MCF 10A (cell line): ENCODE results near the gene OR4F15. TPM values are rescaled to one million over a fixed set of nuclear protein-coding genes. Genes with fewer than 3 reads are reported as not detected.
"Not testable (repeated sequence)": the region's sequence is repeated elsewhere in the genome, so short reads cannot be mapped to it uniquely, and the experiment has no call there.

Experiments
- BruUV-seq: library from RNA; stranded (reverse); fragments of 400-500 nt; replicated peaks from 2 replicates; lab custom pipeline; 2021; lab: Mats Ljungman, UMichigan
- CTCF ChIA-PET: fragments of 300-600 bp; sonication (Branson Sonifier 250); formaldehyde crosslinking; extraction: SDS; loops from one replicate; lab custom pipeline; 2021; ENCODE audit warnings: antibody characterized with exemption, inconsistent platforms; lab: Yijun Ruan, JAX
- POLR2A ChIA-PET: fragments of 300-600, 350-650 bp; sonication (Branson Sonifier 250); formaldehyde crosslinking; extraction: SDS; loops from one replicate; lab custom pipeline; 2020; ENCODE audit warnings: antibody characterized with exemption, inconsistent platforms; lab: Yijun Ruan, JAX
- DNase-seq: peaks from one replicate; pipeline ENCODE4 v3.0.0-alpha.2; 2018; ENCODE audit not compliant: unreplicated experiment
- H3K27ac Mint-ChIP-seq: one replicate; pipeline ENCODE4 v1.8.0; 2022; ENCODE audit warnings: mild to moderate bottlenecking, low read depth, mixed read lengths; ENCODE audit not compliant: unreplicated experiment
- H3K27me3 Mint-ChIP-seq: one replicate; pipeline ENCODE4 v1.8.0; 2022; ENCODE audit warnings: mixed read lengths; ENCODE audit not compliant: insufficient read depth, unreplicated experiment
- H3K36me3 Mint-ChIP-seq: one replicate; pipeline ENCODE4 v1.8.0; 2022; ENCODE audit warnings: mild to moderate bottlenecking, moderate library complexity, mixed read lengths; ENCODE audit not compliant: insufficient read depth, unreplicated experiment
- H3K4me1 Mint-ChIP-seq: one replicate; pipeline ENCODE4 v1.8.0; 2022; ENCODE audit warnings: mixed read lengths; ENCODE audit not compliant: insufficient read depth, unreplicated experiment
- H3K4me3 Mint-ChIP-seq: one replicate; pipeline ENCODE4 v1.8.0; 2022; ENCODE audit warnings: mild to moderate bottlenecking, moderate library complexity, mixed read lengths; ENCODE audit not compliant: unreplicated experiment
- H3K9me3 Mint-ChIP-seq: one replicate; pipeline ENCODE4 v1.8.0; 2022; ENCODE audit warnings: mixed read lengths; ENCODE audit not compliant: unreplicated experiment
- intact Hi-C: fragments of 100-400 bp; cut with micrococcal nuclease; formaldehyde crosslinking; loops from 2 replicates; pipeline ENCODE4 v1.14.1; 2022
- total RNA-seq: library from RNA; stranded (reverse); gene quantifications from 2 replicates; pipeline ENCODE4 v1.2.3, GENCODE V29; 2022
- TF ChIP-seq, protein P1 (sequence below): fragments of 200-600 bp; IDR thresholded peaks from one replicate; pipeline ENCODE4 v1.8.0; 2022; ENCODE audit warnings: antibody characterized with exemption, mild to moderate bottlenecking; ENCODE audit not compliant: unreplicated experiment

OR4F15 gene
- total RNA-seq, 1 experiment from 2014 or later = not detected

DNA sequence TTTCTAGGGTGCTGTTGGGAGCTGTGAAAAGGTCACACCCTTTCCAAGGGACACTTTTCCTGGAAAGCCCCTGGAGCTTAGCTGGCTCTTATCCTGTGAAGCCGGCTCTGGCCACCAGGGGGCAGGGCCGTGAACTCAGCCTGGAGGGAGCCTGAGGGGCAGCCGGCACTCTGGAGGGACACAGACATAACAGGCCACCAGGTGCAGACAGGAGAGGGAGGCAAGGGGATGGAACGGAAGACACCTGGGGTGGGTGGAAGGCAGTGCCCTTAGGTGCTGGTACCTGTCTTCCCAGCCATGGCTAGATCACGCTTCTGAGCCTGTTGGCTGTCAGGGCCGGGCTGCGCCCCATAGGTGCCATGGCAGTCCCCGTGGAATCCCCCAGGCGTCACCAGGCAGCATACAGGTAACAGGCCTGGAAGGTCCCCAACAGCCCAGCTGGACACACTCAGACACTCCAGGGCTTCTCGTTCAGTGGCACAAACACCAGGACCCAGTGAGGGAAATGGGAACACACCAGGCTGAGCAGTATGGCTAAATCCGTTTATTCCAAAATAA, 44.8 kb upstream of the OR4F15 start:
- intact Hi-C loops, H3K36me3 Mint-ChIP-seq, DNase-seq, CTCF ChIA-PET, H3K27ac Mint-ChIP-seq, H3K9me3 Mint-ChIP-seq, H3K4me1 Mint-ChIP-seq, POLR2A ChIA-PET, BruUV-seq, H3K4me3 Mint-ChIP-seq: not testable (repeated sequence)
- H3K27me3 Mint-ChIP-seq = peaks cover 34% of the 10 kb centered on the region
- TF ChIP-seq, protein P1, sequence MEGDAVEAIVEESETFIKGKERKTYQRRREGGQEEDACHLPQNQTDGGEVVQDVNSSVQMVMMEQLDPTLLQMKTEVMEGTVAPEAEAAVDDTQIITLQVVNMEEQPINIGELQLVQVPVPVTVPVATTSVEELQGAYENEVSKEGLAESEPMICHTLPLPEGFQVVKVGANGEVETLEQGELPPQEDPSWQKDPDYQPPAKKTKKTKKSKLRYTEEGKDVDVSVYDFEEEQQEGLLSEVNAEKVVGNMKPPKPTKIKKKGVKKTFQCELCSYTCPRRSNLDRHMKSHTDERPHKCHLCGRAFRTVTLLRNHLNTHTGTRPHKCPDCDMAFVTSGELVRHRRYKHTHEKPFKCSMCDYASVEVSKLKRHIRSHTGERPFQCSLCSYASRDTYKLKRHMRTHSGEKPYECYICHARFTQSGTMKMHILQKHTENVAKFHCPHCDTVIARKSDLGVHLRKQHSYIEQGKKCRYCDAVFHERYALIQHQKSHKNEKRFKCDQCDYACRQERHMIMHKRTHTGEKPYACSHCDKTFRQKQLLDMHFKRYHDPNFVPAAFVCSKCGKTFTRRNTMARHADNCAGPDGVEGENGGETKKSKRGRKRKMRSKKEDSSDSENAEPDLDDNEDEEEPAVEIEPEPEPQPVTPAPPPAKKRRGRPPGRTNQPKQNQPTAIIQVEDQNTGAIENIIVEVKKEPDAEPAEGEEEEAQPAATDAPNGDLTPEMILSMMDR = peak; percentile 10

DNA sequence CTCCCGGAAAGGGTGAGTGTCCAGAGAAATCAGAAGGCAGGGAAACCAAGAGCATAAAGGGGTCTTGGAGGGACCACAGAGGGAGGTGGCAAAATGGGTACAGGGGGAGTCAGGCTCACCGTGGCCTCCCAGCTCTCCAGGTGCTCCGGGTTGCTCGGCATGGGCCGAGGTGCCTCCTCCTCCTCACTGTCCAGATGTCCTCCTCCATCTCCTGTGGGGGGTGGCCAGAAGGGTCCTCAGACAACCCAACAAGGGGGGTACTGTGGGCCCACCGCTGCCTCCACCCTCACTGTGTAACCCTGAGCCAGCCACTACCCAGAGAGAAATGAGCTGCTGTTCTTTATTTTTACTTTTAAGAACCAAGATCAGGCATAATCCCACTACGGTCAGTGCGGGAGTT, 39.1 kb upstream of the OR4F15 start:
- Mint-ChIP-seq H3K27ac (no peak overlapping the region), H3K4me1 (no peaks in the 10 kb centered on the region), H3K9me3 (no peaks in the 10 kb centered on the region), H3K36me3 (peaks cover 6% of the 10 kb centered on the region), H3K4me3 (no peak overlapping the region), H3K27me3 (peaks cover 82% of the 10 kb centered on the region)
- no TSS peak for BruUV-seq
- no peak for DNase-seq
- ChIA-PET POLR2A (no interaction called here), CTCF (interaction anchor here (0.7 kb wide), 1 partner anchor 1330 kb away, joined by 3 read pairs; no protein-coding TSS in a partner anchor)
- intact Hi-C loops = loop anchor here (5.0 kb wide), 1 partner anchor 111 kb away; no protein-coding TSS in a partner anchor
- TF ChIP-seq, protein P1 = no peak

DNA sequence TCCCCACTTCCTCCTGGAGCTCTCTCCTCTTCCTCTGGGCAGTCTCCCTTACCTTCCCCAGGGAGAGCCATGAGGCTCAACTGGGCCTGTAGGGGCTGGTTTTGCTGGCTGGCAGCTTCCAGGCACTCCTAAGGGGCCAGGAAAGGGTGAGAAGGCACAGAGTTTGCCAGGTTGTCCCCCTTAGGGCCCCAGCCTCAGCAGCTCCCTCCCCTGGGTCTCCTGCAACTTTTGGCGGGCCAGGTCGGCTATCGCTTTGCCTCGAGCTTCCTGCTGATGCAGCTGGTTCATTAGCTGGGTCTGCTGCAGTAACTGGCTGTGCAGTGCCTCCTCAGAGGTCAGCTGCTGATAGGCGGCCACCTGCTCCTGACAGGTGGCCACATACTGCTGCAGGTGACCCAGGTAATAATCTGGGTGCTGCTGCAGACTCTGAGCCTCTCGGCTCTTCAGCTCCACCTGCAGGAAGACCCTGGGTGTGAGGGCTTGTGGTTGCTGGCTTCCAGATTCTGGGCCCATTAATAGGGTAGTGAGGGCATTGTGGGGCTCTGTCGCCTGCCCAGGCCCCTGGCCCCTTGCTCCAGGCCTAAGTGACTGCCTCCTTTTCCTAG, 38.4 kb upstream of the OR4F15 start:
- Mint-ChIP-seq H3K27ac (no peak overlapping the region), H3K27me3 (peaks cover 82% of the 10 kb centered on the region), H3K4me1 (no peaks in the 10 kb centered on the region), H3K36me3 (no peaks in the 10 kb centered on the region), H3K4me3 (no peak overlapping the region), H3K9me3 (no peaks in the 10 kb centered on the region)
- BruUV-seq = no TSS peak
- POLR2A ChIA-PET = interaction anchor here (0.6 to 0.7 kb wide), 2 partner anchors 74 to 236 kb away, joined by 3 read pairs; no protein-coding TSS in a partner anchor
- CTCF ChIA-PET = interaction anchor here (0.7 kb wide), 1 partner anchor 470 kb away, joined by 3 read pairs; no protein-coding TSS in a partner anchor
- DNase-seq = peak; percentile 38
- intact Hi-C loops = loop anchor here (5.0 kb wide), 1 partner anchor 111 kb away; no protein-coding TSS in a partner anchor
- TF ChIP-seq, protein P1 = peak; percentile 10

DNA sequence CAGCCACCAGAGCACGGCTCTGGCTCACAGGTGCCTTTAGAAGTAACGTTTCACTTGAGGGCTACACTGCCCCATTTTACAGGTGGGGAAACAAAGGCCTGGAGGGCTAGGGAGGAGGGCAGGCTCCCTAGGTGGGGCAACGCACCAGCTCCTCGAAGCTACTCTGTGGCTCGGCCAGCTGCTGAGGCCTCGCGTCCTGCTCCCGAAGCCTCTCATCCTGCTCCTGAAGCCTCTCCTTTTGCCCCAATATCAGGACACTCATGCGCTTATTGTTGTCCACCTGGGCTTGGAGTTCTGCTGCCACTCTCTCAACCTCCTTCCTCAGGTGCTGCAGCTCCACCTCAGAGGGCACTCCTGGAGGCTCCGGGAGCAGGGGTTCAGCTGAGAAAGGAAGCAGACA, 36.9 kb upstream of the OR4F15 start:
- Mint-ChIP-seq H3K9me3 (no peaks in the 10 kb centered on the region), H3K36me3 (no peaks in the 10 kb centered on the region), H3K4me1 (peaks cover 3% of the 10 kb centered on the region), H3K27me3 (peaks cover 96% of the 10 kb centered on the region), H3K27ac (no peak overlapping the region), H3K4me3 (no peak overlapping the region)
- intact Hi-C loops = no loop called here
- POLR2A ChIA-PET = no interaction called here
- TF ChIP-seq, protein P1 = no peak
- no peak for DNase-seq
- BruUV-seq = no TSS peak
- CTCF ChIA-PET = no interaction called here

DNA sequence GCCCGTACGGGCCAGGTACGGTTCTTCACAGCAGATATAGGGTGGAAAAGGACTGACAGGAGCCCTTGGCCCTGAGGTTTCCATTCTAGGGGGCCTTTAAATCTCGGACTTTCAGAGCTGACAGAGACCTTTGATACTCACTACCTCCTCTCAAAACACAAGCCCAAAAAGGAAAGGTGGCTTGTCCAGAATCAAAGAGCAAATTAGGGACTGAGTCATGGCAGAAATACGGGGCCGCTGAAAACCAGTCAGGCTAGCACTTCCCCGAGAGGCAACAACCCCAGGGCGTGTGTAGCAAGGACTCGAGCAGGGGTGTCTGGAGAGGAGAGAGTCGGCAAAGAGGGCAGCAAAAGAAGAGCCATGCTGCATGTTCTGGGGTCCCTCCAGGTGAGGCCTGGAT, 33.4 kb upstream of the OR4F15 start:
- CTCF ChIA-PET = interaction anchor here (0.6 kb wide), 1 partner anchor 318 kb away, joined by 3 read pairs; no protein-coding TSS in a partner anchor
- DNase-seq, H3K27ac Mint-ChIP-seq, BruUV-seq, H3K36me3 Mint-ChIP-seq, POLR2A ChIA-PET, intact Hi-C loops, H3K4me1 Mint-ChIP-seq, H3K9me3 Mint-ChIP-seq, H3K4me3 Mint-ChIP-seq: not testable (repeated sequence)
- peaks cover 83% of the 10 kb centered on the region for H3K27me3 Mint-ChIP-seq

DNA sequence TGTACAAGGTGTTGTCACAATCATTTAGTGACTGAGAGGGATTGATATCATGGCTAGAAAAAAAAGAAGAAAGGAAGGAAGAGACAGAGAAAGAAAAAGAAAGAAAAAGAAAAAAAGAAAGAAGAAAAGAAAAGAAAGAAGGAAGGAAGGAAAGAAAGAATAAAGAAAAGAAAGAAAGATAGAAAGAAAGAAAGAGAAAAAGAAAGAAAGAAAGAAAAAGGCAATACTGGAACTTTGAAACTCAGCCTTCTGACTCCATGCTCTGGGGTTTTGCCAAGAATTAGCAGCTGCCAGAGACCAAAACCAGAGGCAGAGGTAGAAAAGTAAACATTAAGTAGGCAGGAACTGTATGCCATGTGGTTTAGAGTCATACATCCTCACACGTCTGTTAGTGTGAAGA, 31.8 kb upstream of the OR4F15 start:
- peak; percentile 22 for DNase-seq
- POLR2A ChIA-PET, H3K4me1 Mint-ChIP-seq, BruUV-seq, intact Hi-C loops, H3K36me3 Mint-ChIP-seq, H3K4me3 Mint-ChIP-seq, CTCF ChIA-PET, H3K27ac Mint-ChIP-seq, H3K9me3 Mint-ChIP-seq: not testable (repeated sequence)
- peaks cover 84% of the 10 kb centered on the region for H3K27me3 Mint-ChIP-seq
